Limb (tissue), 2 donors: ENCODE measurements around the gene DNAJB8.

Experiments used
- DNase-seq, 2 donors: peaks; one replicate each; pipeline ENCODE4 v3.0.0-alpha.2; 2016; ENCODE audit errors: extremely low spot score in 2 of 2

The DNAJB8 gene

GRCh38 chr3:128483657-128484403 is 17.1 kb upstream of the DNAJB8 start:
- peak in 1 of 2 donors; percentile 60 for DNase-seq

GRCh38 chr3:128482666-128483656 is 16.3 kb upstream of the DNAJB8 start:
- no peak for DNase-seq

GRCh38 chr3:128482175-128482574 is 15.5 kb upstream of the DNAJB8 start:
- no peak for DNase-seq

GRCh38 chr3:128481438-128481942 is 14.8 kb upstream of the DNAJB8 start:
- DNase-seq = peak in 1 of 2 donors; percentile 56

- no peak for DNase-seq
Measured at GRCh38 chr3:128480717-128481437, 14.2 kb upstream of the DNAJB8 start.

GRCh38 chr3:128480278-128480677 is 13.6 kb upstream of the DNAJB8 start:
- DNase-seq = no peak

GRCh38 chr3:128479558-128480086 is 12.9 kb upstream of the DNAJB8 start:
- DNase-seq = no peak

GRCh38 chr3:128478576-128479506 is 12.2 kb upstream of the DNAJB8 start:
- DNase-seq = no peak

GRCh38 chr3:128476659-128477058 is 10.0 kb upstream of the DNAJB8 start:
- DNase-seq = no peak

GRCh38 chr3:128475355-128475754 is 8.7 kb upstream of the DNAJB8 start:
- no peak for DNase-seq

GRCh38 chr3:128473737-128474136 is 7.0 kb upstream of the DNAJB8 start:
- DNase-seq = no peak

- DNase-seq = peak in 1 of 2 donors; percentile 54
Measured at GRCh38 chr3:128473180-128473519, 6.5 kb upstream of the DNAJB8 start.

GRCh38 chr3:128472449-128473179 is 5.9 kb upstream of the DNAJB8 start:
- no peak for DNase-seq

GRCh38 chr3:128471720-128472119 is 5.0 kb upstream of the DNAJB8 start:
- DNase-seq = no peak

GRCh38 chr3:128471110-128471509 is 4.4 kb upstream of the DNAJB8 start:
- DNase-seq = no peak

GRCh38 chr3:128470134-128470899 is 3.6 kb upstream of the DNAJB8 start:
- no peak for DNase-seq

- DNase-seq = no peak
Measured at GRCh38 chr3:128469556-128469955, 2.9 kb upstream of the DNAJB8 start.

GRCh38 chr3:128468791-128469527 is 2.3 kb upstream of the DNAJB8 start:
- no peak for DNase-seq
